ENCODE data around the gene GCLM.

GRCh38 chr1:93878501-93878888 is 30.7 kb downstream of the GCLM start:
- no peak for TF ChIP-seq CTCF (conservative IDR thresholded peaks at IDR 0.05)
- TF ChIP-seq ZFX (IDR thresholded peaks at IDR 0.05) = no peak

Measured in C4-2B (cell line).